HuH-7.5 (cell line): ENCODE data around the gene LRRC59.
A peak's percentile ranks its signal among the peaks of the same experiment; 100 is the strongest.
"Not testable (repeated sequence)": the region's sequence is repeated elsewhere in the genome, so short reads cannot be mapped to it uniquely, and the experiment has no call there.

Source experiments
- DNase-seq: peaks from one replicate; pipeline ENCODE4 v3.0.0; 2011; ENCODE audit warnings: low spot score

LRRC59 gene

DNA sequence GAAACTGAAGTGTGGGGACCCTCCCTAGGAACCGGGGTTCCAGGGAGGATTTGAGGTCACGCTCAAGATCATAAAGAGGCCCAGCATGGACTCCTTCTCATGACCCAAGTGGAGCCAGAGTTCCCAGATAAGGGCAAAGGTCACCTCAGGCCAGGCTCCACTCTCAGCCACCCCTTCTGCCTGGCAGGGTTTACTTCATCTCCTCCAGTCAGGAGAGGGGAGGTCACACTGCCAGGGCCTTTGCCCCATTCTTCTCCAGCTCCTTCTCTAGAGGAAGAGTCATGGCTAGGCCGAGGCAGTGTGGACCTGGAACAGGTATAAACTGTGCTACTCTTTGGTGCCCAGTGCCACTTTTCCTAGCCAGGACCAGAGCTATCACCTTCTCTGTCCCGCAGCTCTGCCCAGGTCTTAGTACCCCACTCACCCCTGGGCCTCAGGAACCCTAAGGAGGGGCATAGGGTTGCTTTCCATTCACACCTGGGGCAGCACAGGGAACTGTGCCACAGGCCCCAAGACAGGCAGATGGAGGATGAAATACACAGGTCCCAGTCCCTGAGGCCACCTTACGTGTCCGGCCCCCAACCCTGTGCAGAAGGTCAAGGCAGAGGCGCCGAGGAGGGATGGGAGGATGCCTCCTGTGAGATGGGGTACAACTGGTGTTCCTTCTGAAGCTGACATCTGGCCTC, 27.8 kb upstream of the LRRC59 start:
- no peak for DNase-seq

GRCh38 chr17:50424246-50424995, 27.1 kb upstream of the LRRC59 start:
- DNase-seq: no peak

DNA sequence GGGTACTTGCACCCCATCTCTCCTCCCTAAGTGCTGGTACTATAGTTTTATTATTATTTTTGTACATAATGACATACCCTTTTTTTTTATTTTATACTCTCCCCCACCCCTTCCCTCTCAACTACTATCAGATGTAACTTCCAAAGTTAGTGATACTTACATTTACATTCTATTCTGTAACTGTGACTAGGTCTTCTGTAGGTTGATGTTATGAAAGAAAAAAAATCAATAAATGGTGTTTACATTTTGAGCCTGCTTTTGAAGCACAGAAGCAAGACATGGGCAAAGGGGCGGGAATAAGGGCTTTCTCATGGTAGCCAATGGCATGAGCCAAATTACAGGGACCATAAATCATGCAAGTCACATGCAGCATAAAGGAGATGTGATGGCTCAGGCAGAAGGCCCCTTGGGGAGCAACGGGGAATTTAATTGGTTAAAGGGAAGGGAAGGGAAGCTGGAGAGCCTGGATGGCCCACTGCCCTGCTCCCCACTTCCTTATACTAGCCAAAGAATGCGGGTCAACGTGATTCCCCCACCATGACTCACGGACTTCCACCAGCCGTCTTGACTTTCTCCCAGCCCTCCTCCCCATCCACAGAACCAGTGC, 26.3 kb upstream of the LRRC59 start:
- DNase-seq: peak; percentile 73

- no peak for DNase-seq
These were observed 25.4 kb upstream of the LRRC59 start for GRCh38 chr17:50422738-50423137.

DNA sequence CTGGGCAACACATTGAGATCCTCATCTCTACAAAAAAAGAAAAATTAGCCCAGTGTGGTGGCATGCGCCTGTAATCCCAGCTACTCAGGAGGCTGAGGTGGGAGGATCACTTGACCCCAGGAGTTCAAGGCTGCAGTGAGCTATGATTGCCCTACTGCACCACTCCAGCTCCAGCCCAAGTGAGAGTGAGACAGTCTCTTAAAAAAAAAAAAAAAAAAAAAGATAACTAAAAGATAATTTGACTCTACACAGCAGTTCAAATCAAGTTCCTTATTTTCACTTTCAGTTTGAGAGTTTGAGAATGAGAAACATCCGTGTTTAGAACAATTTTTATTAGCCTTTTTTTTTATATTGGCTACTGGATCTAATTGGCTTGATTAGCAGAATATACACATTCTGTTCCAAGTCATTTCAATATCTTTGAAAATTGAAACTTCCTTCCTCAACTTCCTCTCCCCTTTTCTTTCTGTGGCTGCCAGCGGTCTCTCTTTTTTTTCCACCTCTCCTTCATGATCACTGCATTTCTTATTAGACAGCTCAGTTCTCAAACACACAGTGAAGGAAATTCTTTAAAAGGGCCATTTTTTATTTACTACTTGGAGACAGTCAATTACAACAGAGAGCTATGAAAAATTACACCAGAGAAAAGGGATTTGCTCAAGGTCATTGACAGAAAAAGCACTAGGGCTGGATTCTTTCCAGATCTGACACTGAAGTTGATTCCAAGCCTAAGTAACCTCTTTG, 24.2 kb upstream of the LRRC59 start:
- DNase-seq: no peak

DNA sequence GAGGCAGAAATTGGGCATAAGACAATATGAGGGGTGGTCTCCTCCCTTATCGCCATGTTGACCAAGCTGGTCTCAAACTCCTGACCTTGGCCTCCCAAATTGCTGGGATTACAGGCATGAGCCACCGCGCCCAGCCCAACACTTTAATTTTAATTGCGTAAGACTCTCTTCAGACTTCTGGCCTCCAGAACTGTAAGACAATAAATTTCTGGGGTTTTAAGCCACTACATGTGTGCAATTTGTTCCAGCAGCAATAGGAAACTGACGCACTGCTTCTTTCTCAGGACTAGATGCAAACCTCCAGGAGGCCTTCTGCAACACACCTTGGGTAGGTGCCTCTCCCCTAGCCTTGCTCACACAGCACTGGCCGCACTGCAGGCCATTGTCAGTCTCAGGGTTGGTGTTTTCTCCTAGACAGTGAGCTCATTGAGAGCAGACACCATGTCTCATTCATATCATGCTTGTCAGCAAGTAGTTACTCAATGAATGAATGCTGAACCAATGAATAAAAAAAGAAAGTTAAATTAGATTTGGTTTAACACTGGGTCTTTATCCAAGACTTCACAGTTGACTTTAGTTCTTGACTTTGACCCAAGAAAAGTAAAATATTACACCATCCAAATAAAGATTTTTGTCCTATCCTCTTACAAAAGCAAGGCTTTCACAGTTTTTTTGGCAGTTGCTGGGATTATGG, 23.2 kb upstream of the LRRC59 start:
- no peak for DNase-seq

GRCh38 chr17:50419577-50419976, 22.3 kb upstream of the LRRC59 start:
- DNase-seq: not testable (repeated sequence)

DNA sequence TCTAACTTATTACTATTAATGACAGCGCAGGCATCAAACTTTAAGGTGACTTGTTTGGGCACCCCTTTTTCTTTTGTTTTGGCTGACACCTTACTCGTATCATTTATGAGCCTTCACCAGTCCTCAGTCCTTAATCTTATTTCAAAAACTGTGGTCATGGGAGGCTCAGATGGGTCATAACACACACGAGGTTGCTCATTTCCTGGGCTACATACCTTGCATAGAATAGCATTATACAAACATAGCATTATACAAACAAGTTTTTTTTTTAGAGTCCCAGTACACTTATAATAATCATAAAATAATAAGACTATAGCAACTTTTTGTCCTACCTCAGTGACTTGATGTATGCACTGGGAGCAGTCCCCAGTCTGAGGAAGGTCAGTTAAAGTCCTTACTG, 17.5 kb upstream of the LRRC59 start:
- no peak for DNase-seq

DNA sequence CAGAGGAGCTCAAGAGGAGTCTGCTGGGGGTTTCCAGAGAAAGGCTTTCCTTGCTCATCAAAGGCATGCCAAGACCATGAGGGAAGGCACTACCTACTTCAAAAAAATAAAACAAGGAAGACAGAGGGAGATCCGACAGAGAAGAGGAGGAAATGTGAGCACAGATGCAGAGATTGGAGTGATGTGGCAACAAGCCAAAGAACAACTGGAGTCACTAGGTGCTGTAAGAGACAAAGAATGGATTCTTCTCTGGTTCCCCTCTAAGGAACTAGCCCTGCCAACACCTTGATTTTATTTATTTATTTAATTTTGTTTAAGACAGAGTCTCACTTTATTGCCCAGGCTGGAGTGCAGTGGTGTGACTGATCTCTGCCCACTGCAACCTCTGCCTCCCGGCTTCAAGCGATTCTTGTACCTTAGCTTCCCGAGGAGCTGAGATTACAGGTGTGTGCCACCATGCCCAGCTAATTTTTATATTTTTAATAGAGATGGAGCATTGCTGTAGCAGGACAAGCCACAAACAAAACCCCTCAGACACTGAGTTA, 14.9 kb upstream of the LRRC59 start:
- no peak for DNase-seq

- DNase-seq: no peak
These were observed 10.6 kb upstream of the LRRC59 start for GRCh38 chr17:50407921-50408320.

DNA sequence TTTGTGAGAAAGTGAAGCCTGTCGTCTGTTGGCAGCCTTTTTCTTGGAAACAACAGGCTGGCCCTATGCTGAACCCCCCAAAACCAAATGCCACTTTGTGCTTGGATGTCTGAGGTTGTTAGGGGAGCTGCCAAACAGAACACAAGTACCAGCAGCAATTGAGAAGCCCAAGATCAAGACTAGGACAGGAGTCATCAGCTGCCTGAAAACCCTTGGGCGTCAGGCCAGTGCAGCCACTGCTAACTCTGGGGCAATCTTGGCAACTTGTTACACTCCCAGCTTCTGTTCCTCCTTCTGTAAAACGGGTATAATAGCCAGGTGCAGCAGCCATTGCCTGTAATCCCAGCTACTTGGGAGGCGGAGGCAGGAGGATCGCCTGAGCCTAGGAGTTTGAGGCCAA, 9.3 kb upstream of the LRRC59 start:
- no peak for DNase-seq

DNA sequence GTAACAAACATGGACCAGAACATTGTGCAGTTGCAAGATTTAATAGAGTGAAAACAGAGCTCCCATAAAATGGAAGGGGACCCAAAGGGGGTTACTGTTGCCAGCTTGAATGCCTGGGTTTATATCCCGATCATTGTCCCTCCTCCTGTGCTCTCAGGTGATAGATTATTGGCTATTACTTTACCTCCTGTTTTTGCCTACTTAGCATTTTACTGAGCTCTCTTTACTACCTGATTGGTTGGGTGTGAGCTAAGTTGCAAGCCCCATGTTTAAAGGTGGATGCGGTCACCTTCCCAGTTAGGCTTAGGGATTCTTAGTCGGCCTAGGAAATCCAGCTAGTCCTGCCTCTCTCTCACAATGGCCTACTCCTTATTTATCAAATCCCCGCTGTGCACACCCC, 8.0 kb upstream of the LRRC59 start:
- not testable (repeated sequence) for DNase-seq

GRCh38 chr17:50399591-50399990, 2.3 kb upstream of the LRRC59 start:
- DNase-seq: not testable (repeated sequence)

GRCh38 chr17:50398672-50399071, 1.3 kb upstream of the LRRC59 start:
- not testable (repeated sequence) for DNase-seq

- DNase-seq: no peak
These were observed 579 bp upstream of the LRRC59 start for GRCh38 chr17:50397919-50398285.

GRCh38 chr17:50396261-50397110, 837 bp downstream of the LRRC59 start:
- DNase-seq: peak; percentile 45

GRCh38 chr17:50394711-50395110, 2.6 kb downstream of the LRRC59 start:
- DNase-seq: no peak

- no peak for DNase-seq
These were observed 3.6 kb downstream of the LRRC59 start for GRCh38 chr17:50393700-50394099.

- no peak for DNase-seq
These were observed 4.7 kb downstream of the LRRC59 start for GRCh38 chr17:50392621-50393020.

GRCh38 chr17:50389534-50389933, 7.8 kb downstream of the LRRC59 start:
- DNase-seq: no peak

GRCh38 chr17:50388728-50389127, 8.6 kb downstream of the LRRC59 start:
- no peak for DNase-seq
